GM21717 (cell line): ENCODE data around the gene TLK1.
A peak's percentile ranks its signal among the peaks of the same experiment; 100 is the strongest.

ENCODE experiments used
- ATAC-seq: cut with Tn5 transposase; IDR thresholded peaks from one replicate; pipeline ENCODE4 v1.9.1; 2021; ENCODE audit warnings: mild to moderate bottlenecking, moderate library complexity; ENCODE audit not compliant: unreplicated experiment

The TLK1 gene

GRCh38 chr2:171013851-171014250, 146.8 kb downstream of the TLK1 start:
- no peak for ATAC-seq

DNA sequence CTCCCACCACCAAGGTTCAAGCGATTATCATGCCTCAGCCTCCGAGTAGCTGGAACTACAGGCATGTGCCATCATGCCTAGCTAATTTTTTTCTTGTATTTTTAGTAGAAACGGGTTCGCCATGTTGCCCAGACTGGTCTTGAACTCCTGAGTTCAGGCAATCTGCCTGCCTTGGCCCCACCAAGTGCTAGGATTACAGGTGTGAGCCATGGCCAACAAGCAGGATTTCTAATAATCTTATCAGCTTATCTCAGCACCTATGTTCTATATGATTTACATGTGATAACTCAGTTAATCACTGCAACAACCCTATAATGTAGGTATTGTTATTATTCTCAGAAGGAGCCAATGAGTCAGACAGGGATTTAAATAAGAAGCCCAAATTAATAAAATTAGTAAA, 151.3 kb downstream of the TLK1 start:
- no peak for ATAC-seq

DNA sequence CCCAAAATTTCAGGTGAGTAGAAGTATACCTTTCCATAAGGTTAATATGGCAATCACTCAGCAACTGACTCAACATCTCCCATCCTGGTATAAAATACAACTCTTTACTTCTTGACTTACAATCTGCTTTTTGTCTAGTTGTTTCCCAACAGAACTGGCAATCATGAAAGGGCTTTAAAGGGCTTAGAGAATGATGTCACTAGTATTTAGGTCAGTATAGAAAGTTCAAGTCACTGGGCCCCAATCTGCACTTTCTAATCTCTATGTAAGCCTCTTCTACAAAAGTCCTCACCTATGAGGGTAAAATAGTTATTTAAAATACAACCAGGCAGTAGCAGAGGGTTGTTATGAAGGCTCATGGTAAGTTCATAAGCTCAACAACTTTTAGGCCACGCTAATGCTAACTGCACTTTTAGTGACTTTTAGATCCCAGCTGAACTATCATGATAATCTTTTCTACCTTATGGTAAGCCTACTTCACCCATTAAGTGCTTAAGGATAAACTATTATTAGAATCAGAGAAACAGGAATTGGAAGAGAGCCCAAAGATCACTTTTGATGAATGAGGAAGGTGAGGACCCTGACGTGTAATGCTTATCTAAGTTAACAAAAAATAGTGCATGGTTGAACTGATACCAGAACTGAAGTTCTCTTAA, 152.0 kb downstream of the TLK1 start:
- ATAC-seq, result no peak

- ATAC-seq, result no peak
These were observed 155.9 kb downstream of the TLK1 start for GRCh38 chr2:171004833-171005232.

- no peak for ATAC-seq
These were observed 156.3 kb downstream of the TLK1 start for GRCh38 chr2:171004363-171004762.

- no peak for ATAC-seq
These were observed 161.0 kb downstream of the TLK1 start for GRCh38 chr2:170999654-171000053.

DNA sequence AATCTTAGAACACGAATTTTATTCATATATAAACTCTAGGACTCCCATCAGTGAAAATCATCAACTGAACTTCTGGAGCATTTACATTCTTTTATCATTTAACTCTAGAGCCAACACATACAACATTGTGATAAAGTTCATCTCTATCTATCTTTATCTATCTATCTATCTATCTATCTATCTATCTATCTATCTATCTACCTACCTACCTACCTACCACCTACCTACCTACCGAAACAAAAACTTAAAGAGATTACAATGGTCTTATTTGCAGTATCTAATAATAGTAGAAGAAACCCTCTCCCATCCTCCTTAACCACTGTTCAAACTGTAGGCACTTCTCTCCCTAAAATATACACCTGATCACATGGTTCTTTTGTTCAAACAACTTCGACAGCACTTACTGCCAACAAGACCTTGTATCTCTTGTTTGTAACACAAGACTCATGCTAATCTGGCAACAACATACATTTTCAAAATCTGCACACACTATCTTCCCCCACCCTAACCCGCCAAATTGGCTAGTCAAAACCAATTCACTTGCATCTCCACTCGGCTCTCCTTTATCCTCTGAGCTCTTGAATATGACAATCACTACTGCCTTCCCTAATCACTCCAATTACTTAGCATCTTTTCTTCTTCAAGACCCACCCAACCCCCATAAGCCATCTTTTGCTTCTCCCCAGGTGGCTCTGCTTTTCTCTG, 162.6 kb downstream of the TLK1 start:
- ATAC-seq, result no peak

GRCh38 chr2:170996316-170996715, 164.4 kb downstream of the TLK1 start:
- ATAC-seq, result no peak

DNA sequence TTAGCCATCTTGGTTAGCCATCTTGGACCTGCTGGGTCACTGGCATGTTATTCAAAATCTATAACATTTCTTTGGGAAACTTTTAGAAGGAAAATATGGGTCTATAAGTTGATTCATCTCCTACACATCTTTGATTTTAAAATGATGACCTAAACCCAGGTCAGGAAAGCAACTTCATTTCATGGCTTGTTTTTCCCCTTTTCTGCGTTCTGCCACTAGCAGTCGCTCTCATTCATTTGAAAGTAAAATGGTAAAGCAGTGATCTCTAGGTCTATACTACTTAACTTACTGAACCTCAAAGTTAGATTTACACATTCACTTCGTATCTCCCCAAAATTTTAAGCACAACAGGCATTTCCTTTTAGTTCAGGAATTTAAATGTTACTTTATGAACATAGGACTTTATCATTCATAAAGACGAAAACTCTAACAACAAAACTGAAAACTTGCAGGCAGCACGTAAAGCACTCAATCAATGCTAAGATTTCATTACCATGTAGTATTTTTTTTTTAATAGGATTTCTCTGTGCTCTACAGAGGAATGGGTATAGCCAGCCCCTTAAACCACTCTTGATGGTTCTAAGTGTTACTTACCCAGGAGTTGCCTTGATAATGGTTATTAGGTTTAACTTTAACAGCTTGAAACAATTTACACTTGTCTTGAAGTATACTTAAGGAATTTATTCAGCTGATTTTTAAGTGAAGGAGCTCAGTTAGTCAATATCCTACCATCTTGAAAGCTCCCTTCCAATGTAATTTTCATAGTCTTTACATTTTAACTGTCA, 169.1 kb downstream of the TLK1 start:
- no peak for ATAC-seq

- ATAC-seq, result no peak
These were observed 174.0 kb downstream of the TLK1 start for GRCh38 chr2:170986566-170987258.

- no peak for ATAC-seq
These were observed 175.3 kb downstream of the TLK1 start for GRCh38 chr2:170985407-170985806.

GRCh38 chr2:170984079-170984478, 176.6 kb downstream of the TLK1 start:
- no peak for ATAC-seq

DNA sequence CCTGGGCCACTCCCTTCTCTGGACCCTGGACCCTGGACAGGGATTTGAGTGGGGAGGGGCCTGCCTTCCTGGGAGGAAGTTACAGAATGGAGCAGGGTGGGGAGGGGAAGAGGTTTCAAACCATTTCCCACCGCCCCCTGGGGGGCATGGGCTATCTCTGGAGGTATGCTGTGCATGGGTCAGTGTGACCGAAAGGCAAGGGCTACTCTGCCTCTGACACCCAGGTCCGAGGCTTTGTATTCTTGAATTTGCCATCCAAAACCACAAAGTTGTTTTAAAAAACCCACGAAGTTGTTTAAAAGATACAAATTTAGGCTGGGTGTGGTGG, 184.8 kb downstream of the TLK1 start:
- no peak for ATAC-seq

DNA sequence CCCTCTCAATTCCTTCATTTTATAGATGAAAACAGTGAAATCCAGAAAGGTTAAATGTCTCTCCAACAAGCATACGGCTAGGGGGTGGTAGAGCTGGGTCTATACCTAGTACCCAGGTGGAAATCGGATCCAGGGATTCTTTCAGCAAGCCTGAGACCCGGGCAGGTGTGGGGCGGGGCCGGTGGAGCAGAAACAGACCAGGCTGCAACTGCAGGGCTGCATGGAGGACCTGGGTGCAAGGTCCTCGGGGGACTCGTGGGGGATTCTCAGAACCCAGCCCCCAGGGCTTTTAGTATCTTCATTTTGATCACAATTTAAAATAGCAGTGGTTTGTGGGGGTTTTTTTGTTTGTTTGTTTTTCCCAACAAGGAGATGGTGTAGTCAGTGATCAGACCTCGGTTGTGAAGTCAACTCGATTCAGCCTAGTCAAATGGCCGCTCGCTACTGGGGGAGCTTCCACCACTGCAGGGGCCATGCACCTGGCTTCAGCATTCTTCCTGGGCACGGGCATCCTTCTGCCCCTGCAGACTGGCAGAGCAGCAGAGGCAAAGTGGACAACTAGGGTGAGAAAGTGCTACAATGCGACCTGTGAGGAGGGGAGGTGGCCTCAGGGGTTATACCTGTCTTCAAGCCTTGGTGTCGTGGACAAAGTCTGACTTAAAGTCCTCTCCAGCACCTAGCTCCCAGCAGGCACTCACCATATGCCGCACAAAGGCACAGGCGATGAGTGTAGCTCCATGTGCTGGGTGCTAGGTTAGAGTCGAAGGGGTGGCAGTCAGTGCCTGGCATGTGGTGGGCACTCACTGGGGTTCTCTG, 185.4 kb downstream of the TLK1 start:
- no peak for ATAC-seq

DNA sequence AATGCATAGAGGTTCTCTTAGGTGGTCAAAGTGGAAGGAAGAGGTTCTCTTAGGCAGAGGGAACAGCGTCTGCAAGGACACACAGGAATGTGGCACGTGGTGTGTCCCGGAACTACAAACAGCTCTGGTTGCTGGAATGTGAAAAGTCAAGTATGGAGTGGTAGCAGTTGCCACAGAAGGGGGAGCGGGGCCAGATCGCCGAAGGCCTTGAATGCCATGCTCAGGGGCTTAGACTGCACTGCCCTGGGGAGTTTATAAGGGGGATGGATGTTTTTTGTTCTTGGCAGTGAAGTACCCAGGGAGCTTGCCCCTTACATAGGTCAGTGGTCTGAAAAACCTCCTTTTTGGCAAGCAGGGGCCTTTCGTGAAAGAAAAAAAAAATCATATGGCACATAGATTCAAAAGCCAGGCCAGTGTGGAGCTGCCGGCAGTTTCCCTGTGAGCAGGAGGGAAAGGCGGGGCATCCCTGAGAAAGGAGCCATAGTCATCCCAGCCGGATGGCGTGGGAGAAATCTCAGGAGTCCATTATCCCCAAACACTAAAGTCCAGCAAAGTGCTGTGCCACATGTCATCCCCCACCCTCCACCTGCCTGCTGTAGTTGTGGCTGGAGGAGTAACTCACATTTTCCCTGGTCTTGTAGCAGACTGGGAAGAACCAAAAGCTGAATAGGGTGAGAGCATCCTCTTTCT, 186.2 kb downstream of the TLK1 start:
- ATAC-seq, result no peak

DNA sequence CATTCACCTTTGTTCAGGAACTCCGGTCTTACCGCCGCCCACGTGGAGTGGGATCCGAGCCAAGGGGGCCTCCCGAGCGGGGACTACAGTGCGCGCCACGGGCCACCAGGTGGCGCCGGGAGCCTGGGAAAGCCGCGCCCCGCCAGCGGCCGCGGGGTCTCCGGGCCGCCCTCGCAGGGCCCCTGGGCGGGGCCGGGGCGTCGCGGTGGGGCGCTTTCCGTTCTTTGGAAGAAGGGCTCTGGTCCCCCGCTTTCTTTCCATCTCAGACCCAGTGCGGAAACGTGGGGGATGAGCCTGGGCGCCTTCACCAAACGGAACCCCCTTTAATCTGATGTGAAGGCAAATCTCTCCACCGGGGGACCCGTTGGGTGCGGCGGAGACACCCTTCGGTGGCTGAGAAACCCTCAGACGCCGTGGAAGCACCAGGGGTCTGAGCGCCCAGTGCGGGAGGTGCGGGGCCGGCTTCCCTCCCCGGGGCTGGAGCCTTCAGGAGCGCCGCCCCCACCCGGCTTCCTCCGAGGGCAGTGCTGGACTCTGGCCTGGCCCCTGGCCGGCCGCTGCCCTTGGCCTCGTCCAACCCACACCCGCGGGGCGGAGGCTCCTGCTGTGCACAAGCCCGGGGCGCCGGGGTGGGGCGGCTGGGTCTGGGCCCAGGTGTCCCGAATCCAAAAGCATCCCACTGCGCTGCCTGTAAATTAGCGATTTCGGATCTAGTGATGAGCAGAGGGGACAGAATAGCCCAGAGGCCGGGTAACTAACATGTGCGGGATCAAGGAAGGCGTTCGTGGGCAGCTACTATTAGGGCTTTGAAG, 187.0 kb downstream of the TLK1 start:
- ATAC-seq, result peak; percentile 87

DNA sequence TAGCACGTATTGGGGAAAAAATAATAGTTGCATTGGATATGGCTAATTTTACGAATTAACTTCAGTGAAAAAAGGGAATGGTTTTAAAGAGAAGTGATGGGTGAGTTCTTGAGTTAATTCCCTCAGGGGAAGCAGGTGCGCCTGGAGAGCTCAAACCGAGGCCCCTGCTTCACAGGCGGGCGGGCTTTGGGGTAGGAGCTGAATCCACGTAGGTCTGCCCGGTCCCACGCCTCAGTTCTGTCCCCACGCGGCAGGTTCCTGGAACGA, 187.5 kb downstream of the TLK1 start:
- ATAC-seq, result no peak

GRCh38 chr2:170972296-170973224, 188.1 kb downstream of the TLK1 start:
- ATAC-seq, result no peak
